ENCODE measurements around the gene IL3RA. TPM values are rescaled to one million over a fixed set of nuclear protein-coding genes. Genes with fewer than 3 reads are reported as not detected.
"Not testable (repeated sequence)": the region's sequence is repeated elsewhere in the genome, so short reads cannot be mapped to it uniquely, and the experiment has no call there.

Gene IL3RA
- total RNA-seq, 1 experiment from 2014 or later = not detected

- no peak overlapping the region for H3K4me3 ChIP-seq (ENCODE audit: low read depth, low read length)
- TF ChIP-seq CTCF (IDR thresholded peaks at IDR 0.05; ENCODE audit: insufficient read depth in 1 of 2, low read depth in 1 of 2, low read length in 1 of 2, severe bottlenecking in 1 of 2, unreplicated experiment in 1 of 2) = no peak
- Mint-ChIP-seq H3K27me3 (ENCODE audit: insufficient read depth, unreplicated experiment) (peaks cover 14% of the 10 kb centered on the region), H3K27ac (ENCODE audit: unreplicated experiment) (no peak overlapping the region), H3K36me3 (ENCODE audit: insufficient read depth, unreplicated experiment) (peaks cover 8% of the 10 kb centered on the region), H3K4me3 (ENCODE audit: unreplicated experiment) (no peak overlapping the region), H3K9me3 (ENCODE audit: unreplicated experiment) (peaks cover 14% of the 10 kb centered on the region), H3K4me1 (ENCODE audit: low read depth, unreplicated experiment) (no peaks in the 10 kb centered on the region)
- no peaks in the 10 kb centered on the region for H3K36me3 ChIP-seq (ENCODE audit: control insufficient read depth, insufficient read depth, low read length)
- intact Hi-C loops (cut with micrococcal nuclease; ENCODE audit: unreplicated experiment) = no loop called here
- ChIA-PET CTCF (no interaction called here), POLR2A (no interaction called here)
- H3K9me3 ChIP-seq = no peaks in the 10 kb centered on the region
- BruUV-seq (replicated peaks) = no TSS peak
- no peaks in the 10 kb centered on the region for H3K4me1 ChIP-seq
- DNase-seq = no peak
- no peaks in the 10 kb centered on the region for H3K27me3 ChIP-seq (replicated peaks; ENCODE audit: control insufficient read depth, insufficient read depth, low read length)
Observed at GRCh38 chrX:1360171-1360570, 23.6 kb downstream of the IL3RA start.

- ChIA-PET CTCF (no interaction called here), POLR2A (no interaction called here)
- H3K4me3 Mint-ChIP-seq (ENCODE audit: unreplicated experiment) = no peak overlapping the region
- no peaks in the 10 kb centered on the region for H3K4me1 ChIP-seq
- DNase-seq = peak in 1 of 2 experiments; percentile 6
- no peaks in the 10 kb centered on the region for H3K27me3 ChIP-seq (replicated peaks; ENCODE audit: control insufficient read depth, insufficient read depth, low read length)
- peaks cover 8% of the 10 kb centered on the region for H3K36me3 Mint-ChIP-seq (ENCODE audit: insufficient read depth, unreplicated experiment)
- H3K36me3 ChIP-seq (ENCODE audit: control insufficient read depth, insufficient read depth, low read length) = no peaks in the 10 kb centered on the region
- TF ChIP-seq CTCF (IDR thresholded peaks at IDR 0.05; ENCODE audit: insufficient read depth in 1 of 2, low read depth in 1 of 2, low read length in 1 of 2, severe bottlenecking in 1 of 2, unreplicated experiment in 1 of 2) = no peak
- peaks cover 14% of the 10 kb centered on the region for H3K27me3 Mint-ChIP-seq (ENCODE audit: insufficient read depth, unreplicated experiment)
- peaks cover 14% of the 10 kb centered on the region for H3K9me3 Mint-ChIP-seq (ENCODE audit: unreplicated experiment)
- no peak overlapping the region for H3K4me3 ChIP-seq (ENCODE audit: low read depth, low read length)
- H3K9me3 ChIP-seq = no peaks in the 10 kb centered on the region
- H3K4me1 Mint-ChIP-seq (ENCODE audit: low read depth, unreplicated experiment) = no peaks in the 10 kb centered on the region
- BruUV-seq (replicated peaks) = no TSS peak
- H3K27ac Mint-ChIP-seq (ENCODE audit: unreplicated experiment) = no peak overlapping the region
- intact Hi-C loops (cut with micrococcal nuclease; ENCODE audit: unreplicated experiment) = no loop called here
Observed at GRCh38 chrX:1361275-1361674, 24.7 kb downstream of the IL3RA start.

GRCh38 chrX:1361910-1362309 lies 25.3 kb downstream of the IL3RA start:
- intact Hi-C loops (cut with micrococcal nuclease; ENCODE audit: unreplicated experiment) = no loop called here
- TF ChIP-seq CTCF (IDR thresholded peaks at IDR 0.05; ENCODE audit: insufficient read depth in 1 of 2, low read depth in 1 of 2, low read length in 1 of 2, severe bottlenecking in 1 of 2, unreplicated experiment in 1 of 2) = no peak
- no peak for DNase-seq
- Mint-ChIP-seq H3K27ac (ENCODE audit: unreplicated experiment) (no peak overlapping the region), H3K4me1 (ENCODE audit: low read depth, unreplicated experiment) (no peaks in the 10 kb centered on the region), H3K4me3 (ENCODE audit: unreplicated experiment) (no peak overlapping the region), H3K36me3 (ENCODE audit: insufficient read depth, unreplicated experiment) (peaks cover 8% of the 10 kb centered on the region), H3K27me3 (ENCODE audit: insufficient read depth, unreplicated experiment) (peaks cover 14% of the 10 kb centered on the region), H3K9me3 (ENCODE audit: unreplicated experiment) (peaks cover 14% of the 10 kb centered on the region)
- H3K4me3 ChIP-seq (ENCODE audit: low read depth, low read length) = no peak overlapping the region
- ChIA-PET POLR2A (no interaction called here), CTCF (no interaction called here)
- no peaks in the 10 kb centered on the region for H3K36me3 ChIP-seq (ENCODE audit: control insufficient read depth, insufficient read depth, low read length)
- H3K4me1 ChIP-seq = no peaks in the 10 kb centered on the region
- no peaks in the 10 kb centered on the region for H3K9me3 ChIP-seq
- H3K27me3 ChIP-seq (replicated peaks; ENCODE audit: control insufficient read depth, insufficient read depth, low read length) = no peaks in the 10 kb centered on the region
- BruUV-seq (replicated peaks) = no TSS peak

- POLR2A ChIA-PET; H3K36me3 ChIP-seq (ENCODE audit: control insufficient read depth, insufficient read depth, low read length); H3K9me3 ChIP-seq; H3K4me3 ChIP-seq (ENCODE audit: low read depth, low read length); H3K27me3 Mint-ChIP-seq (ENCODE audit: insufficient read depth, unreplicated experiment); CTCF ChIA-PET; intact Hi-C loops (cut with micrococcal nuclease; ENCODE audit: unreplicated experiment); H3K4me1 ChIP-seq; DNase-seq; BruUV-seq (replicated peaks); H3K27me3 ChIP-seq (replicated peaks; ENCODE audit: control insufficient read depth, insufficient read depth, low read length); H3K4me3 Mint-ChIP-seq (ENCODE audit: unreplicated experiment); H3K27ac Mint-ChIP-seq (ENCODE audit: unreplicated experiment); H3K4me1 Mint-ChIP-seq (ENCODE audit: low read depth, unreplicated experiment): not testable (repeated sequence)
- H3K36me3 Mint-ChIP-seq (ENCODE audit: insufficient read depth, unreplicated experiment) = peaks cover 14% of the 10 kb centered on the region
- peaks cover 14% of the 10 kb centered on the region for H3K9me3 Mint-ChIP-seq (ENCODE audit: unreplicated experiment)
Observed at GRCh38 chrX:1366363-1366762, 29.8 kb downstream of the IL3RA start.

Measured in Caco-2 (cell line).